ENCODE data around the gene POU6F1.

POU6F1 gene

DNA sequence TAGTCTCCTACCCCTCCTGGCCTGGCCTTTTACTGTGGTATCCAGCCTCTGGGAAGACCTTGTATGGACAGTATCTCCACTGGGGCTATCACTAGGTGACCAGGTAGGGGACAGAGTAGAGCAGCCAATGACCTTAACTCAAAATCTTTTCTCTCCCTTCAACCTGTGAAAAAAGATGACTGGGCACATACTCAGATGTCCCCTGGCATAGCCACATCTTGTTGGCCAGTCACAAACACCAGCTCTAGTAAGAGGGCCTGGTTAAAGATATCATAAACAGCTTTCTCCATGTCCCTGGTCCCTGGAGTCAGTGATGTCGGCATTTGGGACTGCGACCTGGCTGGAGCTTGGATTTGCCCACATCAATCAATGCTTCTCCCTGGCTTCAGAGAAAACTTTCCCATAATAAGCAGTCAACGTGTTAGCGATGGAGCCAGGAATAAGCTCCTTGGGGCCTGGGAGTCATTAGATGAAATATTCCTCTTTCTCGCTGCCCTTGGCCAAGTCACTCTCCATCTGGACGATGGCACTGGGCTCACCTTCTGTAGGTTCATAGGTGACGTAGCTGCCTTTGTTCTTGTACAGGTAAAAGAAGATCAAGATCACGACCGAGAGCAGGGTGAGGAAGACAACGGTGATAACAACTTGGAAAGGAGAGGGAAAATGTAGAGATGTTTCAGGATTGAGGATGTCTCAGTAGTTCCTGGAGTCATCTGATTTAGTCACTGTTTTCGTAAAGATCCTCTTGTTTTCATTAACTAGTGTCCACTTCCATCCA is 27.8 kb upstream of the POU6F1 start:
- H3K27ac ChIP-seq (ENCODE audit: low read length), result no peak overlapping the region

GRCh38 chr12:51244269-51244668 is 26.4 kb upstream of the POU6F1 start:
- Histone ChIP-seq H3K27ac (ENCODE audit: low read length) (no peak overlapping the region), H3K9me3 (ENCODE audit: control insufficient read depth, insufficient read depth, low read length) (no peaks in the 10 kb centered on the region), H3K27me3 (ENCODE audit: control insufficient read depth, insufficient read depth, low read length) (no peaks in the 10 kb centered on the region), H3K4me1 (ENCODE audit: control insufficient read depth, insufficient read depth, low read length) (peaks cover 8% of the 10 kb centered on the region), H3K4me3 (ENCODE audit: low read length) (no peak overlapping the region), H3K36me3 (ENCODE audit: control insufficient read depth, insufficient read depth, low read length) (peaks cover 18% of the 10 kb centered on the region)
- no peak for DNase-seq (ENCODE audit: low read depth, low spot score)
- no CpG with 5 or more reads among the region's 4 CpGs for WGBS (ENCODE audit: insufficient coverage, insufficient read length)

More for the DNA sequence above, 27.8 kb upstream of the POU6F1 start:
- no peaks in the 10 kb centered on the region for H3K27me3 ChIP-seq (ENCODE audit: control insufficient read depth, insufficient read depth, low read length)
- no peaks in the 10 kb centered on the region for H3K9me3 ChIP-seq (ENCODE audit: control insufficient read depth, insufficient read depth, low read length)
- peaks cover 15% of the 10 kb centered on the region for H3K36me3 ChIP-seq (ENCODE audit: control insufficient read depth, insufficient read depth, low read length)
- peaks cover 8% of the 10 kb centered on the region for H3K4me1 ChIP-seq (ENCODE audit: control insufficient read depth, insufficient read depth, low read length)
- H3K4me3 ChIP-seq (ENCODE audit: low read length), result no peak overlapping the region
- WGBS (ENCODE audit: insufficient coverage, insufficient read length), result no CpG with 5 or more reads among the region's 11 CpGs
- no peak for DNase-seq (ENCODE audit: low read depth, low spot score)

DNA sequence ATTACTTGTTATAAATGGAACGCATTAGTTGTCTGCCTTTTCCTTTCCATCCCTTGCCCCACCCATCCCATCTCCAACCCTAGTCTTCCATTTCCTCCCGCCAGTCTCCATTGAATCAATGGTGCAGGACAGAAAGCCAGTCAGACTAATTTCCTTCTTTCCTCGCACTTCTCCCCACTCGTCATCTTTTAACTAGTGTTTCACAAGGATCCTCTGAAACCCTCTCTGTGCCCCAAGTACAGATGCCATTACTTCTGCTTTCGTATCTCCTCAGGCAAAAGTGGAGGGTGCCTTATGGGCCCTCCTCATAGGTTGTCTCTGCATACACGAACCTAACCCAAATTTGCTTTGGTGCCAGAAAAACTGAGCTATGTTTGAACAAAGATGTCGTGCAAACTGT is 25.0 kb upstream of the POU6F1 start:
- no peak overlapping the region for H3K4me3 ChIP-seq (ENCODE audit: low read length)
- H3K36me3 ChIP-seq (ENCODE audit: control insufficient read depth, insufficient read depth, low read length), result peaks cover 18% of the 10 kb centered on the region
- H3K4me1 ChIP-seq (ENCODE audit: control insufficient read depth, insufficient read depth, low read length), result peaks cover 7% of the 10 kb centered on the region
- no peak overlapping the region for H3K27ac ChIP-seq (ENCODE audit: low read length)
- H3K27me3 ChIP-seq (ENCODE audit: control insufficient read depth, insufficient read depth, low read length), result no peaks in the 10 kb centered on the region
- H3K9me3 ChIP-seq (ENCODE audit: control insufficient read depth, insufficient read depth, low read length), result no peaks in the 10 kb centered on the region
- WGBS (ENCODE audit: insufficient coverage, insufficient read length), result no CpG with 5 or more reads among the region's 7 CpGs
- DNase-seq (ENCODE audit: low read depth, low spot score), result no peak

- H3K27me3 ChIP-seq (ENCODE audit: control insufficient read depth, insufficient read depth, low read length), result no peaks in the 10 kb centered on the region
- H3K36me3 ChIP-seq (ENCODE audit: control insufficient read depth, insufficient read depth, low read length), result peaks cover 18% of the 10 kb centered on the region
- H3K9me3 ChIP-seq (ENCODE audit: control insufficient read depth, insufficient read depth, low read length), result no peaks in the 10 kb centered on the region
- no peak overlapping the region for H3K27ac ChIP-seq (ENCODE audit: low read length)
- H3K4me1 ChIP-seq (ENCODE audit: control insufficient read depth, insufficient read depth, low read length), result peaks cover 3% of the 10 kb centered on the region; the same call in 1 of the 2 replicates
- no peak overlapping the region for H3K4me3 ChIP-seq (ENCODE audit: low read length)
- WGBS (ENCODE audit: insufficient coverage, insufficient read length), result no CpG with 5 or more reads among the region's 7 CpGs
- no peak for DNase-seq (ENCODE audit: low read depth, low spot score)
Measured at GRCh38 chr12:51242120-51242519, 24.3 kb upstream of the POU6F1 start.

- no CpG with 5 or more reads among the region's 2 CpGs for WGBS (ENCODE audit: insufficient coverage, insufficient read length)
- no peaks in the 10 kb centered on the region; the same call in 1 of the 2 replicates for H3K4me1 ChIP-seq (ENCODE audit: control insufficient read depth, insufficient read depth, low read length)
- no peak overlapping the region for H3K27ac ChIP-seq (ENCODE audit: low read length)
- H3K36me3 ChIP-seq (ENCODE audit: control insufficient read depth, insufficient read depth, low read length), result peaks cover 18% of the 10 kb centered on the region
- no peaks in the 10 kb centered on the region for H3K9me3 ChIP-seq (ENCODE audit: control insufficient read depth, insufficient read depth, low read length)
- no peak overlapping the region for H3K4me3 ChIP-seq (ENCODE audit: low read length)
- no peak for DNase-seq (ENCODE audit: low read depth, low spot score)
- H3K27me3 ChIP-seq (ENCODE audit: control insufficient read depth, insufficient read depth, low read length), result no peaks in the 10 kb centered on the region
Measured at GRCh38 chr12:51240971-51241370, 23.1 kb upstream of the POU6F1 start.

DNA sequence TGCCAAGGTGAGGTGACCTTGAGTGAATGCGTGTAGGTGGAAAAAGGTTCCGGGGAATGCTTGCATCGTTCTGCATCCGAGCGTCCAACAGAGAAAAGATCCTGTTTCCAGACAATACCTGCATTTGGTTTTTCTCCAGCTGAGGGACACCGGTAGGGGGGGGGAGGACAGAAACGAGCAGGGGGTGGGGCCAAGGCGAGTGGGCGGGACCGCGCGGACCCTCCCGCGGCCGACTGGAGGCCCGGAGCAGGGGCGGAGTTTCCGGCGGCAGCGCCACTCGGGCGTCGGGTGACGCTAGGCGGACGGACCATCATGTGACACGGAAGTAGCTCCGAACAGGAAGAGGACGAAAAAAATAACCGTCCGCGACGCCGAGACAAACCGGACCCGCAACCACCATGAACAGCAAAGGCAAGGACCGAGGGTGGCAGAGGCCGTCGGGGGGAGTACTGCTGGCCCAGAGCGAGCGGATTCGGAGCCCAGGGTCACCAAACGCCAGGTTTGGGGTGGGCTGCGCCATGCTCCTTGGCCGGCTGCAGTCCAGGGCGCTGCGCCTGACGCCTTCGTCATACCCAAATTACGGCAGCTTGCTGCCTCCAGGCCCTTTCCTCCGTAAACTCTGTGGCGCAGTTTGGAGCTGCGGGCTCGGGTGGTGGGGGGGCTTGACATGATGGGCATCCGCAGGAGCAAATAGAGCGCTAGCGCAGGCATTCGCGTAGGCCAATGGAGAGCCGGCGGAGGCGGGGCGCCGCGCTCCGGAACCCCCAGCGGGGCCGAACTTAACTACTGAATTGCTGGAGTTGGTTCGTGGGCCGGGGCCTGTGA is 20.9 kb upstream of the POU6F1 start, which contains the start of gene DAZAP2:
DAZAP2 (plus strand) TSS at position 317 of the 825 bp plus-strand sequence; CDS start at position 399, 82 bp downstream.
- peaks cover 18% of the 10 kb centered on the region for H3K36me3 ChIP-seq (ENCODE audit: control insufficient read depth, insufficient read depth, low read length)
- H3K27me3 ChIP-seq (ENCODE audit: control insufficient read depth, insufficient read depth, low read length), result no peaks in the 10 kb centered on the region
- WGBS (ENCODE audit: insufficient coverage, insufficient read length), result no CpG with 5 or more reads among the region's 70 CpGs
- no peaks in the 10 kb centered on the region for H3K4me1 ChIP-seq (ENCODE audit: control insufficient read depth, insufficient read depth, low read length)
- H3K9me3 ChIP-seq (ENCODE audit: control insufficient read depth, insufficient read depth, low read length), result no peaks in the 10 kb centered on the region
- peak within 1 kb of the TSS; percentile 98 for H3K4me3 ChIP-seq (ENCODE audit: low read length)
- peak; percentile 94 for DNase-seq (ENCODE audit: low read depth, low spot score)
- H3K27ac ChIP-seq (ENCODE audit: low read length), result no peak within 1 kb of the TSS

DNA sequence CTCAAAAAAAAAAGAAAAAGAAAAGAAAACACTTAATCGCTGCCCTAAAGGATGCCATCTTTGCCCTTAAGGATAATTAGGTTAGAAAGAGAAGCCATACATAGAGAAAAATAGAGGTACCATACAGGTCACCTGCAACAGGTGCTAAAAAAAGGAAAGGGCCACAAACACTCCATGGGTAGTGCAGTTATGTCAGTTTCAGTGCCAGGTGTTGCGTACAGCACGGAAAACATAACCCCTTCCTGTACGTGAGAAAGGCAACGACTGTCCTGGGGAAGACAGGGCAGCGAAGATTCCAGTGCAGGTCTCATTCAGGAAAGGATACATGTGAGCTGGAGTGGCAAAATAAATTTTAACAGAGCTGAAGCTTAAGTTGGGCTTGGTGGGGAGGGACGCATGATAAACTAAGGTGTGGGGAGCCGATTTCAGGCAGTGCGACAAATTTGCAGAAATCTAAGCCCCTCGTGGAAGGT is 20.2 kb upstream of the POU6F1 start:
- peaks cover 16% of the 10 kb centered on the region for H3K36me3 ChIP-seq (ENCODE audit: control insufficient read depth, insufficient read depth, low read length)
- DNase-seq (ENCODE audit: low read depth, low spot score), result no peak
- H3K27me3 ChIP-seq (ENCODE audit: control insufficient read depth, insufficient read depth, low read length), result no peaks in the 10 kb centered on the region
- no peak overlapping the region for H3K27ac ChIP-seq (ENCODE audit: low read length)
- no peaks in the 10 kb centered on the region for H3K9me3 ChIP-seq (ENCODE audit: control insufficient read depth, insufficient read depth, low read length)
- H3K4me3 ChIP-seq (ENCODE audit: low read length), result peak overlapping the region; percentile 98; the same call in 1 of the 2 replicates
- WGBS (ENCODE audit: insufficient coverage, insufficient read length), result no CpG with 5 or more reads among the region's 10 CpGs
- no peaks in the 10 kb centered on the region for H3K4me1 ChIP-seq (ENCODE audit: control insufficient read depth, insufficient read depth, low read length)

DNA sequence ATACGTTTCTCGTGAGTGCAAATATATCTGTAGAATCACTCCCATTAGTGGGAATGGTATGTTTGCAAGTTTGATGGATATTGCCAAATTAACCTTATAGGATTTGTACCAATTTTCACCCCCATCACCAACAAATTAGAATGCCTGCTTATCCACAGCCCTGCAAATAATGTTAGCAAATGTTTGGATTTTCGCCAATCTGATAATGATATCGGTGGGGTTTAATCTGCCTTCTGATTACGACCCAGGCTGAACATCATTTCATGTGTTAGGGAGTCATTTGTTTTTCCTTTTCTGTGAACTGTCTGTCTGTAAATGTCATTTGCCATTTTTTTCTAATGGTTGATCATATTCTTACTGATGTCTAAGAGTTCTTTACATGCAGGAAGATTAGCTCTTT is 16.7 kb upstream of the POU6F1 start:
- no peak overlapping the region for H3K4me3 ChIP-seq (ENCODE audit: low read length)
- no CpG with 5 or more reads among the region's 5 CpGs for WGBS (ENCODE audit: insufficient coverage, insufficient read length)
- H3K27ac ChIP-seq (ENCODE audit: low read length), result no peak overlapping the region
- no peaks in the 10 kb centered on the region for H3K27me3 ChIP-seq (ENCODE audit: control insufficient read depth, insufficient read depth, low read length)
- no peak for DNase-seq (ENCODE audit: low read depth, low spot score)
- H3K4me1 ChIP-seq (ENCODE audit: control insufficient read depth, insufficient read depth, low read length), result no peaks in the 10 kb centered on the region
- no peaks in the 10 kb centered on the region for H3K36me3 ChIP-seq (ENCODE audit: control insufficient read depth, insufficient read depth, low read length)
- H3K9me3 ChIP-seq (ENCODE audit: control insufficient read depth, insufficient read depth, low read length), result no peaks in the 10 kb centered on the region

DNA sequence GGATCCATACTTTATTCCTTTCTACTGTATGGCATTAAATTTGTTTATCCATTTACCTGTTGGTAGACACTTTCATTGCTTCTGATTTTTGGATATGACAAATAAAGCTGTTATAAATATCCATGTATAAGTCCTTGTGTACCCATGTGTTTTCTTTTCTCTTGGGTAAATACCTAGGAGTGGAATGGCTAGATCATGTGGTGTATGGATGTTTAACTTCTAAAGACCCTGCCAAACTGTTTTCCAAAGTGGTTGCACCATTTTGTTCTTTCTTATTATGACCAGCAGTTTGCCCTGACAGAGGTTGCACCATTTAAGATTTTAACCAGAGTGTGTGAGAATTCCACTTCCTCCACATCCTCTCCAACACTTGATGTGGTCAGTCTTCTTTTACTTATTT is 14.8 kb upstream of the POU6F1 start:
- H3K9me3 ChIP-seq (ENCODE audit: control insufficient read depth, insufficient read depth, low read length), result no peaks in the 10 kb centered on the region
- no peak for DNase-seq (ENCODE audit: low read depth, low spot score)
- no peak overlapping the region for H3K4me3 ChIP-seq (ENCODE audit: low read length)
- no peaks in the 10 kb centered on the region for H3K4me1 ChIP-seq (ENCODE audit: control insufficient read depth, insufficient read depth, low read length)
- no peaks in the 10 kb centered on the region for H3K36me3 ChIP-seq (ENCODE audit: control insufficient read depth, insufficient read depth, low read length)
- no peaks in the 10 kb centered on the region for H3K27me3 ChIP-seq (ENCODE audit: control insufficient read depth, insufficient read depth, low read length)
- H3K27ac ChIP-seq (ENCODE audit: low read length), result no peak overlapping the region

DNA sequence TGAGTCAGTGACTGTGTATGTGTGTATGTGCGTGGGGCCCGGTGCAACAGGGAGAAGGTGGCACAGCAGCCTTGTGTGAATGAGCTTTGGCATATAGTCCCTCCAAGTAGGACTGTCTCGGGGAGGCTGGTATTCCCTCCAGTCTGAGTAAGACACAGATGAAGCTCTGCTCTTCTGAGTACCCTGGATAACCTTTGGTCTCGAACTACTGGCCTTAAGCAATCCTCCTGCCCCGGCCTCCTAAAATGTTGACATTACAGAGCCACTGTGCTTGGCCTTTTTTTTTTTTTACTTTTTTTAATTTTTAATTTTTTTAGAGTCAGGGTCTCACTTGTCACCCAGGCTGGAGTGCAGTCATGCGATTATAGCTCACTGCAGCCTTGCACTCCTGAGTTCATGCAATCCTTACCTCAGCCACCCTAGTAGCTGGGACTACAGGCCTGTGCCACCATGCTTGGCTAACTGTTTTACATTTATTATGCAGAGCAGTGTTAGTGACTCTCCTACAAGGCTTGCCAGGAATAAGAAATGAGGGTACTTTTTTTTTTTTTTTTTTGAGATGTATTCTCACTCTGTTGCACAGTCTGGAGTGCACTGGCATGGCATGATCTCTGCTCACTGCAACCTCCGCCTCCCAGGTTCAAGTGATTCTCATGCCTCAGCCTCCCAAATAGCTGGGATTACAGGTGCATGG is 11.4 kb upstream of the POU6F1 start:
- no peak overlapping the region for H3K27ac ChIP-seq (ENCODE audit: low read length)
- no peak overlapping the region for H3K4me3 ChIP-seq (ENCODE audit: low read length)
- no peaks in the 10 kb centered on the region for H3K4me1 ChIP-seq (ENCODE audit: control insufficient read depth, insufficient read depth, low read length)
- no peak for DNase-seq (ENCODE audit: low read depth, low spot score)
- WGBS (ENCODE audit: insufficient coverage, insufficient read length), result no CpG with 5 or more reads among the region's 7 CpGs
- no peaks in the 10 kb centered on the region for H3K27me3 ChIP-seq (ENCODE audit: control insufficient read depth, insufficient read depth, low read length)
- no peaks in the 10 kb centered on the region for H3K36me3 ChIP-seq (ENCODE audit: control insufficient read depth, insufficient read depth, low read length)
- H3K9me3 ChIP-seq (ENCODE audit: control insufficient read depth, insufficient read depth, low read length), result no peaks in the 10 kb centered on the region
